HCT116 (cell line): ENCODE measurements around the gene GMEB2.

Experiments used
- EGR1 ChIP-seq: IDR thresholded peaks from 2 replicates; pipeline ENCODE4 v1.6.1; 2012; ENCODE audit warnings: low read depth
- EZH2 ChIP-seq: fragments of 200-600 bp; sonication (generic); IDR thresholded peaks from 2 replicates; pipeline ENCODE4 v1.6.1; 2017; ENCODE audit warnings: antibody characterized with exemption, mixed run types
- POLR2A ChIP-seq: IDR thresholded peaks from 2 replicates; pipeline ENCODE4 v1.7.0; 2011; ENCODE audit warnings: borderline replicate concordance; ENCODE audit not compliant: insufficient read depth, insufficient read length; ENCODE audit errors: extremely low read depth
- ZNF274 ChIP-seq: fragments of 200-500 bp; sonication (Bioruptor generic); IDR thresholded peaks from 2 replicates; pipeline ENCODE4 v1.6.1; 2014; ENCODE audit warnings: mild to moderate bottlenecking, low read depth, low read length, inconsistent platforms
- TF ChIP-seq, protein P1 (sequence below): IDR thresholded peaks from 2 replicates; pipeline ENCODE4 v1.6.1; 2011; ENCODE audit warnings: mild to moderate bottlenecking, low read length, moderate library complexity; ENCODE audit not compliant: insufficient replicate concordance; ENCODE audit errors: extremely low read depth
- TF ChIP-seq, protein P2 (sequence below), 3 experiments: fragments of 200-600 bp in 1 of 3; sonication (generic) in 1 of 3; IDR thresholded peaks in 2 of 3; conservative IDR thresholded peaks in 1 of 3; 2 replicates each; pipeline ENCODE4 v1.5.1; 2012 to 2017; ENCODE audit warnings: low read depth in 2 of 3, low read length in 2 of 3, antibody characterized with exemption in 1 of 3, borderline replicate concordance in 1 of 3, control low read depth in 1 of 3, mild to moderate bottlenecking in 1 of 3, mixed read lengths in 1 of 3, mixed run types in 1 of 3, moderate library complexity in 1 of 3; ENCODE audit not compliant: insufficient read depth in 1 of 3
- TF ChIP-seq, protein P3 (sequence below): IDR thresholded peaks from 2 replicates; pipeline ENCODE4 v1.6.1; 2012

DNA sequence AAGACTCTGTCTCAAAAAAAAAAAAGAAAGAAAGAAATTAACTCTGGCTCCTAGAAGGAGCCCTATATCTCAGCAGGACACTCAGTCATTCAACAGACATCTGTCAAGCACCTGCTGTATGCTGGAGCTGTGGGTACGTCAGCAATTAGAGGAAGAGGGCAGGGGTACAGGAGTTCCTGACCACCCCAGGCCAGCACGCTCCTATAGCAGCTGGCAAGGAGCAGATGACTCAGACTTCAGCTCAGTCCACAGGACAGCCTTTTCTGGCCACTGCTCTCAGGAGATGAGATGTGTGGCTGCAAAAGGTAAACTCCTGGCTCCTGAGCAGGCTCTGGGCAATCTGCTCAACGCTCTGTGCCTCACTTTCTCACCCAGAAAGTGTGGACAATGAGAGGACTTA lies 29.6 kb upstream of the GMEB2 start:
- TF ChIP-seq, protein P1, sequence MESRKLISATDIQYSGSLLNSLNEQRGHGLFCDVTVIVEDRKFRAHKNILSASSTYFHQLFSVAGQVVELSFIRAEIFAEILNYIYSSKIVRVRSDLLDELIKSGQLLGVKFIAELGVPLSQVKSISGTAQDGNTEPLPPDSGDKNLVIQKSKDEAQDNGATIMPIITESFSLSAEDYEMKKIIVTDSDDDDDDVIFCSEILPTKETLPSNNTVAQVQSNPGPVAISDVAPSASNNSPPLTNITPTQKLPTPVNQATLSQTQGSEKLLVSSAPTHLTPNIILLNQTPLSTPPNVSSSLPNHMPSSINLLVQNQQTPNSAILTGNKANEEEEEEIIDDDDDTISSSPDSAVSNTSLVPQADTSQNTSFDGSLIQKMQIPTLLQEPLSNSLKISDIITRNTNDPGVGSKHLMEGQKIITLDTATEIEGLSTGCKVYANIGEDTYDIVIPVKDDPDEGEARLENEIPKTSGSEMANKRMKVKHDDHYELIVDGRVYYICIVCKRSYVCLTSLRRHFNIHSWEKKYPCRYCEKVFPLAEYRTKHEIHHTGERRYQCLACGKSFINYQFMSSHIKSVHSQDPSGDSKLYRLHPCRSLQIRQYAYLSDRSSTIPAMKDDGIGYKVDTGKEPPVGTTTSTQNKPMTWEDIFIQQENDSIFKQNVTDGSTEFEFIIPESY: no peak
- TF ChIP-seq, protein P2, sequence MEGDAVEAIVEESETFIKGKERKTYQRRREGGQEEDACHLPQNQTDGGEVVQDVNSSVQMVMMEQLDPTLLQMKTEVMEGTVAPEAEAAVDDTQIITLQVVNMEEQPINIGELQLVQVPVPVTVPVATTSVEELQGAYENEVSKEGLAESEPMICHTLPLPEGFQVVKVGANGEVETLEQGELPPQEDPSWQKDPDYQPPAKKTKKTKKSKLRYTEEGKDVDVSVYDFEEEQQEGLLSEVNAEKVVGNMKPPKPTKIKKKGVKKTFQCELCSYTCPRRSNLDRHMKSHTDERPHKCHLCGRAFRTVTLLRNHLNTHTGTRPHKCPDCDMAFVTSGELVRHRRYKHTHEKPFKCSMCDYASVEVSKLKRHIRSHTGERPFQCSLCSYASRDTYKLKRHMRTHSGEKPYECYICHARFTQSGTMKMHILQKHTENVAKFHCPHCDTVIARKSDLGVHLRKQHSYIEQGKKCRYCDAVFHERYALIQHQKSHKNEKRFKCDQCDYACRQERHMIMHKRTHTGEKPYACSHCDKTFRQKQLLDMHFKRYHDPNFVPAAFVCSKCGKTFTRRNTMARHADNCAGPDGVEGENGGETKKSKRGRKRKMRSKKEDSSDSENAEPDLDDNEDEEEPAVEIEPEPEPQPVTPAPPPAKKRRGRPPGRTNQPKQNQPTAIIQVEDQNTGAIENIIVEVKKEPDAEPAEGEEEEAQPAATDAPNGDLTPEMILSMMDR (IDR thresholded peaks at IDR 0.05 in 2 of 3, conservative IDR thresholded peaks at IDR 0.05 in 1 of 3; ENCODE audit: borderline replicate concordance in 1 of 3, insufficient read depth in 1 of 3, low read depth in 2 of 3, low read length in 2 of 3): no peak
- TF ChIP-seq EGR1 (no peak), EZH2 (no peak), POLR2A (no peak), ZNF274 (no peak)
- TF ChIP-seq, protein P3, sequence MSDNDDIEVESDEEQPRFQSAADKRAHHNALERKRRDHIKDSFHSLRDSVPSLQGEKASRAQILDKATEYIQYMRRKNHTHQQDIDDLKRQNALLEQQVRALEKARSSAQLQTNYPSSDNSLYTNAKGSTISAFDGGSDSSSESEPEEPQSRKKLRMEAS: no peak
